ENCODE results near the gene SPATA9. TPM values are rescaled to one million over a fixed set of nuclear protein-coding genes. Genes with fewer than 3 reads are reported as not detected.

The SPATA9 gene
- total RNA-seq, 3 donors from 2014 or later = 0.38 to 1.2 (median 0.39) TPM

DNA sequence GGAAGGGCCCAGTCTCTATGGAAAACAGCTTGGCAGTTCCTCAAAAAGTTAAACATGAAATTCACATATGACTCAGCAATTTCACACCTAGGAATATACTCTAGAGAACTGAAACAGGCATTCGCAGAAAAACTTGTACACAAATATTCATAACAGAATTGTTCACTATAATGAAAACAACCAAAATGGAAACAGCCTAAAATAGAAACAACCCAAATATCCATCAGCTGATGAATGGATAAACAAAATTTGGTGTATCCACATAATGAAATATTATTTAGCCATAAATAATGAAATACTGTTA is 67.7 kb downstream of the SPATA9 start:
- Histone ChIP-seq H3K36me3 (ENCODE audit: low read depth) (no peaks in the 10 kb centered on the region), H3K9me3 (no peaks in the 10 kb centered on the region), H3K4me1 (ENCODE audit: low read depth) (no peaks in the 10 kb centered on the region), H3K4me3 (no peak overlapping the region)
- DNase-seq (no peak), ATAC-seq (no peak)
- TF ChIP-seq, protein P1, sequence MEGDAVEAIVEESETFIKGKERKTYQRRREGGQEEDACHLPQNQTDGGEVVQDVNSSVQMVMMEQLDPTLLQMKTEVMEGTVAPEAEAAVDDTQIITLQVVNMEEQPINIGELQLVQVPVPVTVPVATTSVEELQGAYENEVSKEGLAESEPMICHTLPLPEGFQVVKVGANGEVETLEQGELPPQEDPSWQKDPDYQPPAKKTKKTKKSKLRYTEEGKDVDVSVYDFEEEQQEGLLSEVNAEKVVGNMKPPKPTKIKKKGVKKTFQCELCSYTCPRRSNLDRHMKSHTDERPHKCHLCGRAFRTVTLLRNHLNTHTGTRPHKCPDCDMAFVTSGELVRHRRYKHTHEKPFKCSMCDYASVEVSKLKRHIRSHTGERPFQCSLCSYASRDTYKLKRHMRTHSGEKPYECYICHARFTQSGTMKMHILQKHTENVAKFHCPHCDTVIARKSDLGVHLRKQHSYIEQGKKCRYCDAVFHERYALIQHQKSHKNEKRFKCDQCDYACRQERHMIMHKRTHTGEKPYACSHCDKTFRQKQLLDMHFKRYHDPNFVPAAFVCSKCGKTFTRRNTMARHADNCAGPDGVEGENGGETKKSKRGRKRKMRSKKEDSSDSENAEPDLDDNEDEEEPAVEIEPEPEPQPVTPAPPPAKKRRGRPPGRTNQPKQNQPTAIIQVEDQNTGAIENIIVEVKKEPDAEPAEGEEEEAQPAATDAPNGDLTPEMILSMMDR (IDR thresholded peaks at IDR 0.05) = no peak
- intact Hi-C loops (cut with DNase I, micrococcal nuclease) = no loop called here

- TF ChIP-seq, protein P1 (IDR thresholded peaks at IDR 0.05) = no peak
- H3K9me3 ChIP-seq = no peaks in the 10 kb centered on the region
- no peaks in the 10 kb centered on the region for H3K36me3 ChIP-seq (ENCODE audit: low read depth)
- DNase-seq = no peak
- no peaks in the 10 kb centered on the region for H3K4me1 ChIP-seq (ENCODE audit: low read depth)
- ATAC-seq = no peak
- no peak overlapping the region for H3K4me3 ChIP-seq
- intact Hi-C loops (cut with DNase I, micrococcal nuclease) = no loop called here
These were observed 69.3 kb downstream of the SPATA9 start for GRCh38 chr5:95613514-95613913.

DNA sequence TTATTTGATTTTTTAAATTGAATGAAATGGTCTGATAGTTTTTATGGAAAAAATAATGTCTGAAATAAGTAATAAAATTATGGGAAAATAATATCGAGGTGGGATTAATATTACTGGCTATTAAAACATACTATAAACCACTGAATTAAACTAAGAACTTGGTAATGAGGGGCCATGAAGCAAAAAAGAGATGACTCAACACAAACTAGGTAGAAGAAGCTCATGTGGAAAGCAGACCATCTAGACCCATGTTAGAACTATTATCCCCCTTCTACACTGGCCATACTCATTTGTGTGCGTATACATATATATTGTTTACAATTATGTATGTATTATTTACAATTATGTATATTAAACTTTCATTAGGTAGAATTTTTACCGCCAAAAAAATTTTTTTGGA is 71.4 kb downstream of the SPATA9 start:
- Histone ChIP-seq H3K4me1 (ENCODE audit: low read depth) (no peaks in the 10 kb centered on the region), H3K9me3 (no peaks in the 10 kb centered on the region), H3K4me3 (no peak overlapping the region), H3K36me3 (ENCODE audit: low read depth) (no peaks in the 10 kb centered on the region)
- DNase-seq (no peak), ATAC-seq (no peak)
- TF ChIP-seq, protein P1 (IDR thresholded peaks at IDR 0.05) = no peak
- intact Hi-C loops (cut with DNase I, micrococcal nuclease) = no loop called here

DNA sequence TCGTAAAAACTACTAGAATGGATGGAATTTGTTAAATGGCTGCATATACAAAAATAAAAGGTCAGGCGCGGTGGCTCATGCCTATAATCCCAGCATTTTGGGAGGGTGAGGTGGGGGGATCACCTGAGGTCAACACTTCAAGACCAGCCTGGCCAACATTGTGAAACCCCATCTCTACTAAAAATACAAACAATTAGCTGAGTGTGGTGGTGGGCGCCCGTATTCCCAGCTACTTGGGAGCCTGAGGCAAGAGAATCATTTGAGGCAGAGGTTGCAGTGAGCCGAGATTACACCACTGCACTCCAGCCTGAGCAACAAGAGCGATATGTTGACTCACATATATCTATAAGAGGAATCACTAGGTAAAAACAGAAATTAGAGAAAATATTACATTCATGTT is 72.2 kb downstream of the SPATA9 start:
- ATAC-seq (no peak), DNase-seq (no peak)
- H3K4me3 ChIP-seq = no peak overlapping the region
- H3K4me1 ChIP-seq (ENCODE audit: low read depth) = no peaks in the 10 kb centered on the region
- TF ChIP-seq, protein P1 (IDR thresholded peaks at IDR 0.05) = no peak
- no peaks in the 10 kb centered on the region for H3K9me3 ChIP-seq
- intact Hi-C loops (cut with DNase I, micrococcal nuclease) = no loop called here
- H3K36me3 ChIP-seq (ENCODE audit: low read depth) = no peaks in the 10 kb centered on the region

- Histone ChIP-seq H3K9me3 (no peaks in the 10 kb centered on the region), H3K36me3 (ENCODE audit: low read depth) (no peaks in the 10 kb centered on the region), H3K4me3 (no peak overlapping the region), H3K4me1 (ENCODE audit: low read depth) (no peaks in the 10 kb centered on the region)
- ATAC-seq (no peak), DNase-seq (no peak)
- intact Hi-C loops (cut with DNase I, micrococcal nuclease) = no loop called here
- TF ChIP-seq, protein P1 (IDR thresholded peaks at IDR 0.05) = no peak
These were observed 73.1 kb downstream of the SPATA9 start for GRCh38 chr5:95609711-95610110.

Other genes with a start within 250 kb of the SPATA9 start
- 10 to 100 TPM; 49.6 to 73.6 (median 51.5) TPM for gene SKIC3, start 128.0 kb downstream of the SPATA9 start, total RNA-seq
- 1 to 10 TPM; 1.7 to 6.0 (median 2.3) TPM for gene ARSK, start 127.9 kb downstream of the SPATA9 start, total RNA-seq
- gene GPR150, start 62.9 kb downstream of the SPATA9 start, total RNA-seq = under 1 TPM; 0.28 to 0.49 (median 0.41) TPM
- 1 to 10 TPM in 2 of 3 donors, under 1 TPM in 1; 0.31 to 2.5 (median 1.4) TPM for gene RFESD, start 36.2 kb downstream of the SPATA9 start, total RNA-seq
- gene RHOBTB3, start 48.3 kb upstream of the SPATA9 start, total RNA-seq = 10 to 100 TPM; 56.5 to 85.2 (median 60.4) TPM
- gene GLRX, start 139.7 kb upstream of the SPATA9 start, total RNA-seq = 10 to 100 TPM; 40.6 to 90.5 (median 65.5) TPM

Data from mucosa of descending colon (tissue), 3 donors.